HEK293 (cell line): ENCODE results near the gene ISYNA1.

Experiments used
- GFI1B ChIP-seq: fragments of 450-650 bp; formaldehyde crosslinking; IDR thresholded peaks from 2 replicates; pipeline ENCODE4 v1.5.1; 2016; ENCODE audit warnings: missing biosample characterization, missing genetic modification characterization
- GLI4 ChIP-seq: fragments of 450-650 bp; formaldehyde crosslinking; IDR thresholded peaks from 2 replicates; pipeline ENCODE4 v1.5.1; 2016; ENCODE audit warnings: missing biosample characterization, missing genetic modification characterization
- KLF7 ChIP-seq: fragments of 450-650 bp; formaldehyde crosslinking; IDR thresholded peaks from 2 replicates; pipeline ENCODE4 v1.5.1; 2016; ENCODE audit warnings: missing biosample characterization, missing genetic modification characterization, borderline replicate concordance
- MEIS1 ChIP-seq: sonication (generic); formaldehyde crosslinking; IDR thresholded peaks from 2 replicates; pipeline ENCODE4 v1.8.1; 2022; ENCODE audit warnings: missing genetic modification reagents, mild to moderate bottlenecking, borderline replicate concordance
- PRDM1 ChIP-seq: fragments of 450-650 bp; formaldehyde crosslinking; IDR thresholded peaks from 2 replicates; pipeline ENCODE4; 2016; ENCODE audit warnings: missing biosample characterization, missing genetic modification characterization
- SP7 ChIP-seq: fragments of 450-650 bp; formaldehyde crosslinking; IDR thresholded peaks from 2 replicates; pipeline ENCODE4 v1.5.1; 2016; ENCODE audit warnings: missing biosample characterization, missing genetic modification characterization
- YY2 ChIP-seq: fragments of 450-650 bp; formaldehyde crosslinking; IDR thresholded peaks from 2 replicates; pipeline ENCODE4 v1.5.1; 2016; ENCODE audit warnings: missing biosample characterization, missing genetic modification characterization
- ZBTB48 ChIP-seq: fragments of 450-650 bp; formaldehyde crosslinking; IDR thresholded peaks from 2 replicates; pipeline ENCODE4 v1.5.1; 2016; ENCODE audit warnings: missing biosample characterization, missing genetic modification characterization
- ZEB2 ChIP-seq: fragments of 450-650 bp; formaldehyde crosslinking; IDR thresholded peaks from 2 replicates; pipeline ENCODE4 v1.5.1; 2016; ENCODE audit warnings: missing biosample characterization, missing genetic modification characterization
- ZFP41 ChIP-seq: fragments of 450-650 bp; formaldehyde crosslinking; IDR thresholded peaks from 2 replicates; pipeline ENCODE4 v1.5.1; 2016; ENCODE audit warnings: missing biosample characterization, missing genetic modification characterization, borderline replicate concordance
- ZFP69B ChIP-seq: fragments of 450-650 bp; formaldehyde crosslinking; IDR thresholded peaks from 2 replicates; pipeline ENCODE4 v1.5.1; 2016; ENCODE audit warnings: missing biosample characterization, missing genetic modification characterization
- ZNF138 ChIP-seq: fragments of 450-650 bp; formaldehyde crosslinking; IDR thresholded peaks from 2 replicates; pipeline ENCODE4 v1.5.1; 2016; ENCODE audit warnings: missing biosample characterization, missing genetic modification characterization, borderline replicate concordance
- ZNF140 ChIP-seq: fragments of 450-650 bp; formaldehyde crosslinking; IDR thresholded peaks from 2 replicates; pipeline ENCODE4 v1.5.1; 2016; ENCODE audit warnings: missing biosample characterization, missing genetic modification characterization
- ZNF19 ChIP-seq: fragments of 450-650 bp; formaldehyde crosslinking; IDR thresholded peaks from 2 replicates; pipeline ENCODE4; 2016; ENCODE audit warnings: missing biosample characterization, missing genetic modification characterization, low read depth
- ZNF214 ChIP-seq: fragments of 450-650 bp; formaldehyde crosslinking; IDR thresholded peaks from 2 replicates; pipeline ENCODE4 v1.5.1; 2017; ENCODE audit warnings: missing biosample characterization, mild to moderate bottlenecking, missing genetic modification characterization, borderline replicate concordance
- ZNF24 ChIP-seq: fragments of 450-650 bp; formaldehyde crosslinking; IDR thresholded peaks from 2 replicates; pipeline ENCODE4 v1.5.1; 2016; ENCODE audit warnings: missing biosample characterization, missing genetic modification characterization
- ZNF292 ChIP-seq: fragments of 450-650 bp; formaldehyde crosslinking; IDR thresholded peaks from 2 replicates; pipeline ENCODE4 v1.5.1; 2016; ENCODE audit warnings: low read depth, missing biosample characterization, missing genetic modification characterization, borderline replicate concordance
- ZNF426 ChIP-seq: fragments of 450-650 bp; formaldehyde crosslinking; IDR thresholded peaks from 2 replicates; pipeline ENCODE4 v1.5.1; 2017; ENCODE audit warnings: missing biosample characterization, missing genetic modification characterization, mild to moderate bottlenecking, inconsistent platforms, moderate library complexity
- ZNF48 ChIP-seq: fragments of 450-650 bp; formaldehyde crosslinking; IDR thresholded peaks from 2 replicates; pipeline ENCODE4 v1.5.1; 2016; ENCODE audit warnings: missing biosample characterization, missing genetic modification characterization
- ZNF521 ChIP-seq: fragments of 450-650 bp; formaldehyde crosslinking; IDR thresholded peaks from 2 replicates; pipeline ENCODE4 v1.5.1; 2017; ENCODE audit warnings: missing biosample characterization, mild to moderate bottlenecking, missing genetic modification characterization
- ZNF560 ChIP-seq: fragments of 450-650 bp; formaldehyde crosslinking; IDR thresholded peaks from 2 replicates; pipeline ENCODE4 v1.5.1; 2017; ENCODE audit warnings: missing biosample characterization, missing genetic modification characterization, borderline replicate concordance
- ZNF585B ChIP-seq: fragments of 450-650 bp; formaldehyde crosslinking; IDR thresholded peaks from 2 replicates; pipeline ENCODE4 v1.5.1; 2016; ENCODE audit warnings: missing biosample characterization, missing genetic modification characterization
- ZNF610 ChIP-seq: fragments of 450-650 bp; formaldehyde crosslinking; IDR thresholded peaks from 2 replicates; pipeline ENCODE4 v1.5.1; 2016; ENCODE audit warnings: missing biosample characterization, missing genetic modification characterization, borderline replicate concordance
- ZNF670 ChIP-seq: fragments of 450-650 bp; formaldehyde crosslinking; IDR thresholded peaks from 2 replicates; pipeline ENCODE4 v1.5.1; 2016; ENCODE audit warnings: missing biosample characterization, missing genetic modification characterization, low read depth
- ZNF777 ChIP-seq: fragments of 450-650 bp; formaldehyde crosslinking; IDR thresholded peaks from 2 replicates; pipeline ENCODE4 v1.5.1; 2017; ENCODE audit warnings: missing biosample characterization, missing genetic modification characterization, borderline replicate concordance
- ZSCAN30 ChIP-seq: fragments of 450-650 bp; IDR thresholded peaks from 2 replicates; pipeline ENCODE4 v1.5.1; 2018; ENCODE audit warnings: missing biosample characterization, mild to moderate bottlenecking, missing genetic modification characterization, moderate library complexity
- TF ChIP-seq, protein P1 (sequence below): fragments of 450-650 bp; formaldehyde crosslinking; IDR thresholded peaks from 2 replicates; pipeline ENCODE4 v1.5.1; 2016; ENCODE audit warnings: missing biosample characterization, missing genetic modification characterization, borderline replicate concordance
- TF ChIP-seq, protein P2 (sequence below): fragments of 450-650 bp; formaldehyde crosslinking; IDR thresholded peaks from 2 replicates; pipeline ENCODE4; 2016; ENCODE audit warnings: missing biosample characterization, missing genetic modification characterization
- TF ChIP-seq, protein P3 (sequence below): fragments of 450-650 bp; formaldehyde crosslinking; IDR thresholded peaks from 2 replicates; pipeline ENCODE4 v1.5.1; 2016; ENCODE audit warnings: missing biosample characterization, missing genetic modification characterization
- TF ChIP-seq, protein P4 (sequence below): fragments of 450-650 bp; formaldehyde crosslinking; IDR thresholded peaks from 2 replicates; pipeline ENCODE4 v1.5.1; 2017; ENCODE audit warnings: missing biosample characterization, missing genetic modification characterization
- TF ChIP-seq, protein P5 (sequence below): fragments of 450-650 bp; formaldehyde crosslinking; IDR thresholded peaks from 2 replicates; pipeline ENCODE4 v1.5.1; 2016; ENCODE audit warnings: missing biosample characterization, missing genetic modification characterization

ISYNA1 gene

DNA sequence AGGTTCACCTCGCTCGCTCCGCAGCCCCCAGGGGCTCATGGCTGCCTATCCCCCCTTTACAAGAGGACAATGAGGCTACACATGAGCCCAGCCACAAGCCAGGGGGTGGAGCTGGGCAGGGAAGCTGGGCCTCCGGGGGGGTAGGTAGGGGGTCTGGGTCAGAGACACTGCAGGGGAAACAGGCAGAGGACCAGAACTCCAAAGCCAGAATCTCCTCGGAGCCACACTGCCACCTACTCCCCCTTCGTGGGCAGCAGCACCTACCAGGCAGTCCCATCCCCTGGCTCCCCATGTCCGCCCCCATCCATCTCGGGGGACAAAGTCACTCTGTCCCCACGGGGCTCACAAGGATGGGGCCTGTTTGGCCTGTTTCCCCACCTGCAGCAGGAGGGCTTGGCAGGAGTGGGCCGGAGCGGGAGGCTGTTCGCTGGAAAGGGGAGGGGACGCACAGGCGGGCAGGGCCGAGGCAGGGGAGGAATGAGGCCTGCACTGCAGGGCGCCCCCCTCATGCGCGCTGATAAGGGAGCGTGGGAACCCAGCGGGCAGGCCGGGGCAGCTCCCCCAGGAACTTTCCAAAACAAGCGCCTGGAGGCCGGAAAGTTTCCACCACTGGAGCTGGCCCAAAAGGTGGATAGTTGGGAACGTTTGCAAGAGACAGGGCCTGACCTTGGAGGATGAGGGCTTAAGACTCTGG lies 545 bp upstream of the ISYNA1 start (continued):
- TF ChIP-seq, protein P1, sequence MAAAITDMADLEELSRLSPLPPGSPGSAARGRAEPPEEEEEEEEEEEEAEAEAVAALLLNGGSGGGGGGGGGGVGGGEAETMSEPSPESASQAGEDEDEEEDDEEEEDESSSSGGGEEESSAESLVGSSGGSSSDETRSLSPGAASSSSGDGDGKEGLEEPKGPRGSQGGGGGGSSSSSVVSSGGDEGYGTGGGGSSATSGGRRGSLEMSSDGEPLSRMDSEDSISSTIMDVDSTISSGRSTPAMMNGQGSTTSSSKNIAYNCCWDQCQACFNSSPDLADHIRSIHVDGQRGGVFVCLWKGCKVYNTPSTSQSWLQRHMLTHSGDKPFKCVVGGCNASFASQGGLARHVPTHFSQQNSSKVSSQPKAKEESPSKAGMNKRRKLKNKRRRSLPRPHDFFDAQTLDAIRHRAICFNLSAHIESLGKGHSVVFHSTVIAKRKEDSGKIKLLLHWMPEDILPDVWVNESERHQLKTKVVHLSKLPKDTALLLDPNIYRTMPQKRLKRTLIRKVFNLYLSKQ (tag by site-specific recombination), result no peak
- peak; percentile 92 for TF ChIP-seq ZNF610 (tag by site-specific recombination)
- peak; percentile 97 for TF ChIP-seq ZBTB48 (tag by site-specific recombination)
- no peak for TF ChIP-seq GFI1B (tag by site-specific recombination)
- no peak for TF ChIP-seq ZNF140 (tag by site-specific recombination)
- TF ChIP-seq ZFP41, result no peak
- no peak for TF ChIP-seq ZNF521 (tag by site-specific recombination)
- no peak for TF ChIP-seq ZNF670 (tag by site-specific recombination)
- peak; percentile 86; the same call in 1 of the 2 replicates for TF ChIP-seq KLF7 (tag by site-specific recombination)
- no peak for TF ChIP-seq MEIS1 (CRISPR knock-in tag)
- TF ChIP-seq ZNF560 (tag by site-specific recombination), result no peak
- TF ChIP-seq ZNF138 (tag by site-specific recombination), result no peak
- TF ChIP-seq YY2 (tag by site-specific recombination), result no peak
- no peak for TF ChIP-seq ZNF426
- TF ChIP-seq ZNF777 (tag by site-specific recombination), result no peak
- TF ChIP-seq GLI4 (tag by site-specific recombination), result 0 out of 2 replicates have a peak, but pooled peaks have one; percentile 30
- no peak for TF ChIP-seq ZNF19
- no peak for TF ChIP-seq ZNF585B (tag by site-specific recombination)
- TF ChIP-seq, protein P2, sequence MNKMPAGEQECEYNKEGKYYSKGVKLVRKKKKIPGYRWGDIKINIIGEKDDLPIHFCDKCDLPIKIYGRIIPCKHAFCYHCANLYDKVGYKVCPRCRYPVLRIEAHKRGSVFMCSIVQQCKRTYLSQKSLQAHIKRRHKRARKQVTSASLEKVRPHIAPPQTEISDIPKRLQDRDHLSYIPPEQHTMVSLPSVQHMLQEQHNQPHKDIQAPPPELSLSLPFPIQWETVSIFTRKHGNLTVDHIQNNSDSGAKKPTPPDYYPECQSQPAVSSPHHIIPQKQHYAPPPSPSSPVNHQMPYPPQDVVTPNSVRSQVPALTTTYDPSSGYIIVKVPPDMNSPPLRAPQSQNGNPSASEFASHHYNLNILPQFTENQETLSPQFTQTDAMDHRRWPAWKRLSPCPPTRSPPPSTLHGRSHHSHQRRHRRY (tag by site-specific recombination), result no peak
- peak; percentile 79 for TF ChIP-seq ZNF24 (tag by site-specific recombination)
- peak; percentile 63; the same call in 1 of the 2 replicates for TF ChIP-seq ZFP69B (tag by site-specific recombination)
- TF ChIP-seq, protein P3, sequence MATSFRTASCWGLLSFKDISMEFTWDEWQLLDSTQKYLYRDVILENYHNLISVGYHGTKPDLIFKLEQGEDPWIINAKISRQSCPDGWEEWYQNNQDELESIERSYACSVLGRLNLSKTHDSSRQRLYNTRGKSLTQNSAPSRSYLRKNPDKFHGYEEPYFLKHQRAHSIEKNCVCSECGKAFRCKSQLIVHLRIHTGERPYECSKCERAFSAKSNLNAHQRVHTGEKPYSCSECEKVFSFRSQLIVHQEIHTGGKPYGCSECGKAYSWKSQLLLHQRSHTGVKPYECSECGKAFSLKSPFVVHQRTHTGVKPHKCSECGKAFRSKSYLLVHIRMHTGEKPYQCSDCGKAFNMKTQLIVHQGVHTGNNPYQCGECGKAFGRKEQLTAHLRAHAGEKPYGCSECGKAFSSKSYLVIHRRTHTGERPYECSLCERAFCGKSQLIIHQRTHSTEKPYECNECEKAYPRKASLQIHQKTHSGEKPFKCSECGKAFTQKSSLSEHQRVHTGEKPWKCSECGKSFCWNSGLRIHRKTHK (tag by site-specific recombination), result no peak
- TF ChIP-seq ZSCAN30 (tag by site-specific recombination), result peak; percentile 73
- TF ChIP-seq ZNF214, result no peak
- TF ChIP-seq ZNF292 (tag by site-specific recombination), result no peak
- TF ChIP-seq PRDM1 (tag by site-specific recombination), result peak; percentile 93
- TF ChIP-seq SP7 (tag by site-specific recombination), result peak; percentile 94
- TF ChIP-seq, protein P4, sequence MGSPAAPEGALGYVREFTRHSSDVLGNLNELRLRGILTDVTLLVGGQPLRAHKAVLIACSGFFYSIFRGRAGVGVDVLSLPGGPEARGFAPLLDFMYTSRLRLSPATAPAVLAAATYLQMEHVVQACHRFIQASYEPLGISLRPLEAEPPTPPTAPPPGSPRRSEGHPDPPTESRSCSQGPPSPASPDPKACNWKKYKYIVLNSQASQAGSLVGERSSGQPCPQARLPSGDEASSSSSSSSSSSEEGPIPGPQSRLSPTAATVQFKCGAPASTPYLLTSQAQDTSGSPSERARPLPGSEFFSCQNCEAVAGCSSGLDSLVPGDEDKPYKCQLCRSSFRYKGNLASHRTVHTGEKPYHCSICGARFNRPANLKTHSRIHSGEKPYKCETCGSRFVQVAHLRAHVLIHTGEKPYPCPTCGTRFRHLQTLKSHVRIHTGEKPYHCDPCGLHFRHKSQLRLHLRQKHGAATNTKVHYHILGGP (tag by site-specific recombination), result no peak
- peak; percentile 96 for TF ChIP-seq ZEB2 (tag by site-specific recombination)
- no peak for TF ChIP-seq ZNF48 (tag by site-specific recombination)
- TF ChIP-seq, protein P5, sequence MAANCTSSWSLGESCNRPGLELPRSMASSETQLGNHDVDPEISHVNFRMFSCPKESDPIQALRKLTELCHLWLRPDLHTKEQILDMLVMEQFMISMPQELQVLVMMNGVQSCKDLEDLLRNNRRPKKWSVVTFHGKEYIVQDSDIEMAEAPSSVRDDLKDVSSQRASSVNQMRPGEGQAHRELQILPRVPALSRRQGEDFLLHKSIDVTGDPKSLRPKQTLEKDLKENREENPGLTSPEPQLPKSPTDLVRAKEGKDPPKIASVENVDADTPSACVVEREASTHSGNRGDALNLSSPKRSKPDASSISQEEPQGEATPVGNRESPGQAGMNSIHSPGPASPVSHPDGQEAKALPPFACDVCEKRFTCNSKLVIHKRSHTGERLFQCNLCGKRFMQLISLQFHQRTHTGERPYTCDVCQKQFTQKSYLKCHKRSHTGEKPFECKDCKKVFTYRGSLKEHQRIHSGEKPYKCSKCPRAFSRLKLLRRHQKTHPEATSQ (tag by site-specific recombination), result no peak; the same call in 1 of the 2 replicates
